ENCODE data around the gene PML.

DNA sequence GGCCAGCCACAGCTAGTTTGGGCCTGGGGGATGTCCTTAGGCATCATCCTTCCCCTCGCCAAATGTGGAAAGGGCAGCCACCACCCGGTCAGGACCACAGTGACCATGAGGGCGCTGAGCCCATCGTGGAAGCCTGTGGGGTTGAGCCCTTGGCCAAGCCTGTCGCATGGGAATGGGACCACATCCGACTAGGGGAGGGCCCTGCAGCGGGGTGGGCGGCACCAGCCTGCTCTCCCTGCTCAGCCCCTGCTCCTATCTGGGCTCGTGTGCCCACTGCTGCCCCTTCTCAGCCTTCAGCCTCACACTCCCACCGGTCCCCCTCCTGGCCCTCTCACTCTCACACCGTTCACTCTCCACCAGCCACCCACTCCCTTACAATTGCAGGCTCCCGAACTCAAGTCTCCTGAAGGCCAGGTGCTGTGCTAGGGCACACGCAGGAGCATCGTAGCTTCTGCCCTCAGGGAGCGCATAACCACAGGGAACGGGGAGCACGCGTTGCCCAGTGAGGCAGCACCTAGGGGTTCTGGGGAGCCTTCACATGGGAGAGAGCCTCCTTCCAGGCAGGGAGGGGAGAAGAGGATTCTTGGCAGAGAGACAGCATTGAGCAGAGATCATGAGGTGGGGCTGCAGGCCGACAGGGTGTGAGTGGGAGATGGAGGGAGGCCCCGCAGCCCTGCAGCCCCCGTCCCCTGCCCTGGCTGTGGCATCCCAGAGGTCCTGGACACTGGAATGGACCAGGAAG lies 42.2 kb upstream of the PML start:
- TF ChIP-seq, protein P1, sequence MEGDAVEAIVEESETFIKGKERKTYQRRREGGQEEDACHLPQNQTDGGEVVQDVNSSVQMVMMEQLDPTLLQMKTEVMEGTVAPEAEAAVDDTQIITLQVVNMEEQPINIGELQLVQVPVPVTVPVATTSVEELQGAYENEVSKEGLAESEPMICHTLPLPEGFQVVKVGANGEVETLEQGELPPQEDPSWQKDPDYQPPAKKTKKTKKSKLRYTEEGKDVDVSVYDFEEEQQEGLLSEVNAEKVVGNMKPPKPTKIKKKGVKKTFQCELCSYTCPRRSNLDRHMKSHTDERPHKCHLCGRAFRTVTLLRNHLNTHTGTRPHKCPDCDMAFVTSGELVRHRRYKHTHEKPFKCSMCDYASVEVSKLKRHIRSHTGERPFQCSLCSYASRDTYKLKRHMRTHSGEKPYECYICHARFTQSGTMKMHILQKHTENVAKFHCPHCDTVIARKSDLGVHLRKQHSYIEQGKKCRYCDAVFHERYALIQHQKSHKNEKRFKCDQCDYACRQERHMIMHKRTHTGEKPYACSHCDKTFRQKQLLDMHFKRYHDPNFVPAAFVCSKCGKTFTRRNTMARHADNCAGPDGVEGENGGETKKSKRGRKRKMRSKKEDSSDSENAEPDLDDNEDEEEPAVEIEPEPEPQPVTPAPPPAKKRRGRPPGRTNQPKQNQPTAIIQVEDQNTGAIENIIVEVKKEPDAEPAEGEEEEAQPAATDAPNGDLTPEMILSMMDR (IDR thresholded peaks at IDR 0.05): no peak
- no peak for TF ChIP-seq POLR2A (IDR thresholded peaks at IDR 0.05)
